Suprapubic skin (tissue), 4 donors: ENCODE data around the gene SCCPDH.

Experiments
- EP300 ChIP-seq: sonication (generic); formaldehyde crosslinking; IDR thresholded peaks from one replicate; pipeline ENCODE4 v1.6.1; 2017; ENCODE audit warnings: antibody characterized with exemption
- POLR2A ChIP-seq, 2 donors: fragments of 450-650 bp; IDR thresholded peaks; one replicate each; pipeline ENCODE4 v1.6.1; 2017; ENCODE audit warnings: antibody characterized with exemption in 2 of 2, mild to moderate bottlenecking in 2 of 2, moderate library complexity in 2 of 2
- POLR2AphosphoS5 ChIP-seq, 3 donors: sonication (generic); formaldehyde crosslinking; IDR thresholded peaks; one replicate each; pipeline ENCODE4 v1.6.1; 2017; ENCODE audit warnings: antibody characterized with exemption in 3 of 3
- TF ChIP-seq, protein P1 (sequence below), 2 donors: fragments of 200-600 bp in 1 of 2; fragments of 450-650 bp in 1 of 2; sonication (generic) in 1 of 2; IDR thresholded peaks; one replicate each; pipeline ENCODE4 v1.5.1; 2016 to 2019; ENCODE audit warnings: antibody characterized with exemption in 2 of 2, mild to moderate bottlenecking in 1 of 2, moderate library complexity in 1 of 2

DNA sequence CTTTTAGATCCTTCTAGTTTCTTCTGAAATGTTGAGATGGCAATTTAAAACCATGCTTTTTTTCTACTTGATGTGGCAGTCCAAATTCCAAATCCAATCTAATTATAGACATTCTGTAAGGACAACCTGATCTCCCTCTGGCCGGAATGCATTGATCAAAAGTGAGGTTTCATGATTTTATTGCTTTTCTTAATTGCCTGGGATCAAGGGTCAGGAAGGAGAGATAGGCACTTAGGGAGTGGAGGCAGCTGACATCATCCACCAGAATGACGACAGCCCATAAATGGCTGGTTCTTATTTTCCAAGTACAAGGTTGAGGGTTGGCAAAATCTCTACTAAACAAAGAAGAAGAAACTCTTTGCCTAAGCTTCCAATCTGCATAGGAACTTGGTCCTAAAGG, 46.4 kb upstream of the SCCPDH start:
- TF ChIP-seq, protein P1, sequence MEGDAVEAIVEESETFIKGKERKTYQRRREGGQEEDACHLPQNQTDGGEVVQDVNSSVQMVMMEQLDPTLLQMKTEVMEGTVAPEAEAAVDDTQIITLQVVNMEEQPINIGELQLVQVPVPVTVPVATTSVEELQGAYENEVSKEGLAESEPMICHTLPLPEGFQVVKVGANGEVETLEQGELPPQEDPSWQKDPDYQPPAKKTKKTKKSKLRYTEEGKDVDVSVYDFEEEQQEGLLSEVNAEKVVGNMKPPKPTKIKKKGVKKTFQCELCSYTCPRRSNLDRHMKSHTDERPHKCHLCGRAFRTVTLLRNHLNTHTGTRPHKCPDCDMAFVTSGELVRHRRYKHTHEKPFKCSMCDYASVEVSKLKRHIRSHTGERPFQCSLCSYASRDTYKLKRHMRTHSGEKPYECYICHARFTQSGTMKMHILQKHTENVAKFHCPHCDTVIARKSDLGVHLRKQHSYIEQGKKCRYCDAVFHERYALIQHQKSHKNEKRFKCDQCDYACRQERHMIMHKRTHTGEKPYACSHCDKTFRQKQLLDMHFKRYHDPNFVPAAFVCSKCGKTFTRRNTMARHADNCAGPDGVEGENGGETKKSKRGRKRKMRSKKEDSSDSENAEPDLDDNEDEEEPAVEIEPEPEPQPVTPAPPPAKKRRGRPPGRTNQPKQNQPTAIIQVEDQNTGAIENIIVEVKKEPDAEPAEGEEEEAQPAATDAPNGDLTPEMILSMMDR (IDR thresholded peaks at IDR 0.05) = no peak
- no peak for TF ChIP-seq POLR2A (IDR thresholded peaks at IDR 0.05)
- no peak for TF ChIP-seq EP300
- no peak for TF ChIP-seq POLR2AphosphoS5 (IDR thresholded peaks at IDR 0.05)
